ENCODE data around the gene CAMK1D.

Gene CAMK1D

DNA sequence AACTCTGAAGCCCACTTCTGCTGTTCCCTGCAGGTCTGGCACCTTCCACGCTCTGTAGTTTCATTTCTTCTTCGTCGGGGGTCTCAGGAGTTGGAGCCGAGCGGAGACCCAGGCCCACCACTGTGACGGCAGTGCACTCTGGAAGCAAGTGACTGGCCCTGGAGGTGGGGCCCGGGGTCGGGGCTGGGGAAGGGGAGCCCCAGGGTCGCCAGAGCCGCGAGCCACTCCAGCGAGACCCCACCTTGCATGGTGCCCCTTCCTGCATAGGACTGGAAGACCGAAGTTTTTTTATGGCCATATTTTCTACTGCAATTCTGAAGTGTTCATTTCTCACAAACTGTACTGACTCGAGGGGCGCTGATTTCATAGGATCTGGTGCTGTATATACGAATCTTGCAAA lies 479.4 kb downstream of the CAMK1D start:
- no peak for DNase-seq (ENCODE audit: low read depth)

- DNase-seq (ENCODE audit: low read depth): no peak
These were observed 480.6 kb downstream of the CAMK1D start for GRCh38 chr10:12829831-12830390.

- DNase-seq (ENCODE audit: low read depth): no peak
These were observed 482.7 kb downstream of the CAMK1D start for GRCh38 chr10:12832096-12832495.

DNA sequence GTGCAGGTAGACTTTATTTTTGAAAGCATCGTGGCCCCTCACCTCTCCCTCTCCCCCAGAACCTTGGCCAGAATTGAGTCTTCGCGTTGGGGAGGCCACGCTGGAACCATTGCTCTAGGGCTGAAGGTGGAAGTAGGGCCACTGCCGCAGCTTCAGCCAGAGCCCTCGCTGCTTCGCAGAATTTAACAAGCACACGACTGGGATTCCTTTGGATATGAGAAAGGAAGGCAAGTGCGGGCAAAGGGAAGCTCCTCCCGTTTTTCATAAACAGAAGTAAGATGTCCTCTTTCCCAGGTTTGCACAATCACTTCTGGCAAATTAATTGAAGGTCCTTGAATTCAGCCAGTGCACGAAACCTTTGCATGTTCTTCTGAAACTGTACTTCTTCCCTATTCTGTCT lies 484.1 kb downstream of the CAMK1D start:
- DNase-seq (ENCODE audit: low read depth): no peak

DNA sequence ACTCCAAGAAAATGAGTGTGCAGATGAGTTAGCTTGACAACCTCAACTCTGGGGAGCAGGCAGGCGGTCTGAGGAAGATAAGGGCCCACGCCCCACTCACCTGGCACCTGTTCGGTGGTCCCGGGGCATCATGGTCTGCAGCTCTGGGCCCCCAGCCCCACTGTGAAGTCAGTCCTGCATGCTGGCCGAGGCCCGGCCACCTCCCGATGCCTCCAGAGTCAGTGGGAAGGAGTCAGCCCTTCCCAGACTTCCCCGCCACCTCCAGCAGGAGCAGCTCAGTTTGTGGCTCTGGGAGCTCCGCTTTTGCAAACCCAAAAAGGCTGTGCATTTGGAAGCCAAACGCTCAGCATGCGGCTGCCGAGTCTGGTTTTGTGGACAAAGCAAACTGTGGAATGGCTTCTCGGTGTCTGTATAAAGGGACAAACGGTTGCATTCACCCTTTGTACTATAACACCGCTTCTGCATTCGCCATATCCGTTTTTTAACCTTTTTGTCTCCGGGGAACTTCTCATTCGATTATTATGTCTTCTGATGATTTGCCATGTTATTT lies 484.8 kb downstream of the CAMK1D start:
- DNase-seq (ENCODE audit: low read depth): no peak

DNA sequence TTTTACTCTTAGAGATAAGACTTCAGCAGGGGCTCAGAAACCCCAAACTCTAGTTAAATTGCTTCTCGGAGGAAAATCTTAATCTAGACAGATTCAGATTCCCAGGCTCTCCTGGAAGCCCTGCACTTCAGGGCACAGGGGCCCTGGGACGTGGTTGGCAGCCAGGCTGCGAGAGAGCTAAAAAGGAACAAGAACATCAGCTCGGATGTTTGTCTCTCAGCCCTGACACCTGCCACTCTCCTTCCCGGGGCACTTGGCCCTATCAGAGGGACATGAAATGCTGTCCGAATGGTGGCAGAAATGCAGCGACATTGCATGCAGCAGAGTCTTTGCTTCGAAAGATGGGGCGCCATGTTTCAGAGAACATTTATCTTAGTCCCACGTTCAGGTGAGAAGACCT lies 485.4 kb downstream of the CAMK1D start:
- DNase-seq (ENCODE audit: low read depth): no peak

DNA sequence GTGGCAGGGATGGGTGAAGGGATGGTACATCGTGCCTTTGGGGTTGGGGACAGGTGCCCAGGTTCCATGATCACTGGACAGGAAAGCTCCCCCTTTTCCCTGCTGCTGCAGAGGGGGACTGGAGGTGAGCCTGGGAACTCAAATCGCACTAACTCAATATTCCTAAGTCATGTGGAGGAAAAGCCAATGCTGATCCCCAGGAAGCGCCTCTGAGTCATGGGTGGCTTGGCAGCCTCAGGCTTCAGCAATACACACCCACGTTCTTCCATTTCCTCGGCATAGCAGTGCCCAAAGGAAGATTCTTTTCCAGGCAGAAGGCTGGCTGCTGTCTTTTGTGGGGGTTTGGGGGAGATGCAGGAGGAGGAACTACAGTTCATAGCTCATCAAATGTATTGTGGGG lies 486.4 kb downstream of the CAMK1D start:
- no peak for DNase-seq (ENCODE audit: low read depth)

GRCh38 chr10:12838366-12838765 lies 489.0 kb downstream of the CAMK1D start:
- DNase-seq (ENCODE audit: low read depth): no peak

DNA sequence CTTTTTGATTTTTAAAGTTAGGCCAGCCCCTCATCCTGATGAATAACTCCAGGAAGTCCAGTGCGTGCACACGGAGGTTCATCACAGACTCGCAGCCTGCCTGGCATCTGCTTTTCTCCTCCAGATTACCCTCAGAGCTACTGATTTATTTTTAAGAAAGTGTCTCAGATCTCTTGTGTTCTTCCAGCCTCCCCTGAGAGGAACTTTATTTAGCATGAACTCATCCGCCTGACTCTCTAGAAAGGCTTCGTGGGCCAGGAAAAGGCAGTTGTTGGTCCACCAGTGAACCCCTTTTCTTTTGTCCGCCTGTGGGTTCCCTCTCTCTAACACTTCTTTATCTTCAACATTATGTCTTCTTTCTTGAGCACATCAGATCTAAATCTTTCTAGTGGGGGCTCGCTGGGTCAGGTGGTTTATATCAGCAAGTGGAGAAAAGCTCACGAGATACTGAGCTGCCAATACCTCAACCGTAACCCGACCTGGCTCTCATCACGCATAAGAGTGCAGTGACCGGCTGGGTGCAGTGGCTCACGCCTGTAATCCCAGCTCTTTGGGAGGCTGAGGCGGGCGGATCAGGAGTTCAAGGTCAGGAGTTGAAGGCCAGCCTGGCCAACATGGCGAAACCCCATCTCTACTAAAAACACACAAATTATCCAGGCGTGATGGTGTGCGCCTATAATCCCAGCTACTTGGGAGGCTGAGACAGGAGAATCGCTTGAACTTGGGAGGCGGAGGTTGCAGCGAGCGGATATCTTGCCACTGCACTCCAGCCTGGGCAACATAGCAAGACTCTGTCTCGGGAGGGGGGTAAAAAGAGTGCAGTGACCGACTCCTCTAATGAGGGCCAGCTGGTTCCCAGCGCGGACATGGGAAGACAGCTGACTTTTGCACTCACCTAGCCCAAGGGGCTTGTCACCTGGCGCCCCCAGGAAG lies 489.9 kb downstream of the CAMK1D start:
- no peak for DNase-seq (ENCODE audit: low read depth)

- DNase-seq (ENCODE audit: low read depth): no peak
These were observed 490.7 kb downstream of the CAMK1D start for GRCh38 chr10:12839941-12840611.

DNA sequence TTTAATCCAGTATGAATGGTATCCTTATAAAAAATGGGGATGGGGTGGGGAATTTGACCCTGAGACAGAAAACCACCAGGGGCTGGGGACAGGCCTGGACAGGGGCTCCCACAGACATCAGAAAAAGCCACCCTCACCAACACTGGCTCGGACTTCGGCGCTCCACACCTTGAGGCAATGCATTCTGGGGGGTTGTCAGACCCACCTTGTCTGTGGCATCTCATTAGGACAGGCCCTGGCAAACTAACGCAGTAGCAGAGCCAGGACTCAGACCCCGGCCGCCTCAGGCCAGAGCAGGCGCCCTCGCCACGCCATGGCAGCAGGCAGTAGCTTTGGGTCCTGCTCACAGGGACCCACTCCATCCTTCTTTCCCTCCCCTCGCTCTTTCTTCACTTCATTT lies 492.1 kb downstream of the CAMK1D start:
- no peak for DNase-seq (ENCODE audit: low read depth)

GRCh38 chr10:12841826-12842225 lies 492.5 kb downstream of the CAMK1D start:
- no peak for DNase-seq (ENCODE audit: low read depth)

DNA sequence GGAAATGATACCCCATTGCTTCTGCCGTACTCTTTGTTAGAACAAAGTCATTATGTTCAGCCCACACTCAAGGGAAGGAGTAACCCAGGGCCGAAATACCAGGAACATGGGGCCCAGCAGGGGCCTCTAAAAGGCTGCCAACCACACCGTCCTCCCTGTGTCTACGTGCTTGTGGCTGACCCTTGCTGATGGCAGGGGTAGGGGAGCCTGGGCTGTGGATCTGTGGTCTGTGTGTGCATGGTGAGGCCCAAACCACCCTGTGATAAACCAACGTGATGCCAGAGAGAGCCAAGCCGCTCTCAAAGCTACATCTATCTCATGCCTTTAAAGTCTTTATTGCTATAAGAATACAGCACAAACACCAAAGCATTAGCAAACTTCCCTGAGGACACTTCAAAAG lies 493.0 kb downstream of the CAMK1D start:
- no peak for DNase-seq (ENCODE audit: low read depth)

GRCh38 chr10:12843296-12843945 lies 494.1 kb downstream of the CAMK1D start:
- DNase-seq (ENCODE audit: low read depth): no peak

GRCh38 chr10:12844811-12845483 lies 495.6 kb downstream of the CAMK1D start:
- DNase-seq (ENCODE audit: low read depth): no peak

DNA sequence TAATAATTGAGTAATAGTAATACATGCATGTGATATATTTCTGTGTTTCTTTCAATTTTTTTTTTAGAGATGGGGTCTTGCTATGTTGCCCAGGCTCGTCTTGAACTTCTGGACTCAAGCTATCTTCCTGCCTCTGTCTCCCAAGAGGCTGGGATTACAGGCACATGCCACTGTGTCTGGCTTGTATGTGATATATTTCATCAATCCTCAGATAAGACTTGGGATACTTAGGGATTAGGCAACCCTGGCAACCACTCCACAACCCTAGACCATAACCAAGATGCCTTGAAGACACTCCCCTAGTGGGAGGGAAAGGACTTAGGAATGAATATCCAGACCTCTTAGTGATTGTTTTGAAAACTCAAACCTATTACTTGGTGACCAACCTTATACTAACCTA lies 497.4 kb downstream of the CAMK1D start:
- DNase-seq (ENCODE audit: low read depth): no peak

DNA sequence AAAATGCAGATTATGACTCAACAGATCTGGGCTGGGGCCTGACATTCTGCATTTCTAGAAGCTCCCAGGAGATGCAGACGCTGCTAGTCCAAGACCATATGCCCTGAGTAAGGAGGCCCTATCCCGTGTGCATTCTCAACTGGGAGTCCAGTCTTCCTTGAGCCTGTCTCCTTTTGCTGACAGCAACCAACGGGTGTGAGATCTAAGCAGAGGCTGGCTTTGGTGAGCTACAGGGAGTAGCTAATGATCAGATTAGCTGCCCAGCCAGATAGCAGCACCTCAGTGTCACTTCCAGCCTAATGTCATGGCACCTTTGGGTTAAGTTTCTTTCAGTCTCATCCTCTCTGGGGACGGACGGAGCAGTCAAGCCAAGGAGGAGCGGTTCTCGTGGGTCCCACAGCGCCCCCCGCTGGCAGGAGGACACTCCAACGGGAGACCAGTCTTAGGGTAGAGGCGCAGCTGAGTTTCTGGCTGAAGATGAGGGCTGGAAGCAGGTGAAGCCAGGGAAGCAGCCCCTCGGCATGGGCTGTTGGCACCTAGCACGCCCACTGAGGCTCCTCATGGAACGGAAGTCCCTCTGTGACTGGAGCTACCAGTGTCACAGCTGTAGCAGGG lies 498.1 kb downstream of the CAMK1D start:
- DNase-seq (ENCODE audit: low read depth): no peak

DNA sequence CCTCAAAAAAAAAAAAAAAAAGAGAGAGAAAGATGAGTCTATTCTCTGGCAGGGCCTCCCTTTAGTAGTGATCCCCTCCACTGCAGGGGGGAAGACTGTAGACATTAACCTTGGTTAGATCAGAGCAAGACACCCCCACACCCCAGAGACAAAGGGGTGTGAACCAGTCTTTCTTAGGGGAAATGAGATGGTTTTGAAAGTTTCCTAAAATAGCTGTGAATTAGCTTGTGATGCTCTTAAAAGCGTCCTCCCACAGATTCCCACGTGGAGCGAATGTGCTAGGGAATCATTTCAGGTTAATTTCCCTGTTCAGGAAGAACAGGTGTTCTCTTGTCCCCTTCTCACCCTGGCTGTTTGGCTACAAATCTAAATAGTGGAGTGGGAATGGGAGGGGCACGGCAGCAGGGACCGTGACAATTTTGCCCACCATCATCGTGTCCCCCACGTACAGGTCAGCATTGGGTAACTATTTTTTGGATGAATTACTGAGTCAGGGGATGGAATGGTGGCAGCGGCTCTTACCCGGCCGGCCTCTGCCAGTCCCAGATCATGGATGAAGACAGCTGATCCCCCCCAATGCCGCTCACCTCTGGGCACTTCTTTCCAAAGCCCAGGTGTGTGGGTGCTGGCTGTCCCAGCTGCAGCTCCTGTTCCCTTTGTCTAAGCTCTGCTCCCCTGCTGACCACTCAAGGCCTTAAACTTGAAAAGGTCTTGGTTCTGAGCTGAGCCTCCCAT lies 499.3 kb downstream of the CAMK1D start:
- no peak for DNase-seq (ENCODE audit: low read depth)

DNA sequence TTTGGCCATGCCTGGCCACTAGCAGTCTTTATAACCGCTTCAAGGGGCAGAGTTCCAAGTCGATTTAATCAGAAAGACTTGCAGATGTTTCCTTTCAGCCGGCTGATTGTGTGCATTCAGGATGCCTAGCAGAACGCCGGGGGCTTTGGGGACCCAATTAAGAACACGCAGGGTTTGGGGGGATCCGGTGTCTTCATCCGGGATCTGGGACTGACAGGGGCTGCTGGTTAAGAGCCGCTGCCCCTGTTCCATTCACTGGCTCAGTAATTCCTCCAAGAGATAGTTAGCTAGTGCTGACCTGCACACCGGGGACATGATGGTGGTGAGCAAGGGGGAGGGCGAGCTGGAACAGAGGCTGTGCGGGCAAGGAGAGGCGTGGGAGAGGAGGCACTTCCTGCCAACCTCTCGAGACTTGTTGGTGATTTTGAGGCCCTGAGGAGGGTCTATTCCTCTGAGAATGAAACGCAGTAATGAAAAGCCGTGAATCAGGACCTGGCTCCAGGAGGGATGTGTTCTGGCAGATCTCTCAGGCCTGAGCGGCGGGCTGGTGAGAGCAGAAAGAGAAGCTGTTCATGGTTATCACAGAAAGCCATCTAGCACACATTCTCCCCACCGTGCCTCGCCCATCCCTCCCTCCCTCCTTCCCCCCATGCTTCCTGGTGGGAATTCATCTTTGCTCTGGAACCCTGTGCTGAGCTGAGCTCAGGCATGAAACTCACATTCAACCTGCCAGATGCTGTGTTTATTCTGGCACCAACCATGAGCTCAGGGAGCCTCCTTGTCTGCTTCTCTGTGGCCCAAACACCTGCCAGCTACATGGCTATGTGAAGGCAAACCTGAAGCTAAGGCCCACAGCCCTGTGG lies 500.2 kb downstream of the CAMK1D start:
- DNase-seq (ENCODE audit: low read depth): no peak

DNA sequence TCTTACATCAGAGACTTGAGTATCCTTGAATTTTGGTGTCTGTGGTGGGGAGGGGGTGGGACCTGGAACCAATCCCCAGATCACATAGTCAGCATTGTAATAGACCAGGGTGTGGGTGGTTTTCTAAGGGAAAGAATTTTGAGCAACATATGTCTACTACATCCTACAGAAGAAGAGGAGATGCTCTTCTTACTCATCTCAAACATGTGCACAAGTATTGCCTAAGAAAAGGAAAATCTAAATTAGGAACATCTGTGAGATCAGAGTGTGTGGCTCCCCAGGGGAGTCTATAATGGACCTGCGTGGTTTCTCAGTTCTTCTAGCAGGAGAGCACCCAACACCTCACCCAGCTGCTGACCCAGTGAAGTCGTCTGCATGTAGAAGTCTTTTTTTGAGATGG lies 503.3 kb downstream of the CAMK1D start:
- no peak for DNase-seq (ENCODE audit: low read depth)
